Hepatocyte (in vitro differentiated cells): Measurements from ENCODE around the gene DSCAM. TPM values are rescaled to one million over a fixed set of nuclear protein-coding genes. Genes with fewer than 3 reads are reported as not detected.

Experiments used
- DNase-seq: peaks from one replicate; pipeline ENCODE4 v3.0.0-alpha.2; 2016; ENCODE audit warnings: low spot score
- H2AFZ ChIP-seq: fragments of 200-600 bp; sonication (generic); 2 replicates; pipeline ENCODE4 v1.6.0; 2016; ENCODE audit warnings: antibody characterized with exemption, mild to moderate bottlenecking
- H3K27ac ChIP-seq: fragments of 200-600 bp; sonication (generic); 2 replicates; pipeline ENCODE4 v1.5.1; 2016; ENCODE audit warnings: mild to moderate bottlenecking
- H3K27me3 ChIP-seq: fragments of 200-600 bp; sonication (generic); 2 replicates; pipeline ENCODE4 v1.6.1; 2016
- H3K36me3 ChIP-seq: fragments of 200-600 bp; sonication (generic); replicated peaks from 2 replicates; pipeline ENCODE4 v1.5.1; 2016; ENCODE audit warnings: low read depth; ENCODE audit not compliant: insufficient read depth
- H3K4me1 ChIP-seq: fragments of 200-600 bp; sonication (generic); 2 replicates; pipeline ENCODE4 v1.5.1; 2016; ENCODE audit warnings: mild to moderate bottlenecking, moderate library complexity; ENCODE audit not compliant: insufficient read depth
- H3K4me2 ChIP-seq: fragments of 200-600 bp; sonication (generic); 2 replicates; pipeline ENCODE4 v1.6.0; 2016
- H3K4me3 ChIP-seq: fragments of 200-600 bp; sonication (generic); 2 replicates; pipeline ENCODE4 v1.5.1; 2016; ENCODE audit warnings: mild to moderate bottlenecking
- H3K79me2 ChIP-seq: fragments of 200-600 bp; sonication (generic); 2 replicates; pipeline ENCODE4 v1.6.0; 2017; ENCODE audit warnings: mild to moderate bottlenecking
- H3K9me2 ChIP-seq: fragments of 200-600 bp; sonication (generic); replicated peaks from 2 replicates; pipeline ENCODE4 v1.6.0; 2017; ENCODE audit warnings: mild to moderate bottlenecking; ENCODE audit not compliant: insufficient read depth
- H3K9me3 ChIP-seq: fragments of 200-600 bp; sonication (generic); 2 replicates; pipeline ENCODE4 v1.5.1; 2016; ENCODE audit warnings: low read depth, mild to moderate bottlenecking
- H4K20me1 ChIP-seq: fragments of 200-600 bp; sonication (generic); 2 replicates; pipeline ENCODE4 v1.6.0; 2016; ENCODE audit warnings: mild to moderate bottlenecking; ENCODE audit not compliant: insufficient read depth, poor library complexity, severe bottlenecking
- EZH2 ChIP-seq: fragments of 200-600 bp; sonication (generic); IDR thresholded peaks from 2 replicates; pipeline ENCODE4 v1.6.1; 2016; ENCODE audit warnings: antibody characterized with exemption, mild to moderate bottlenecking, borderline replicate concordance
- EZH2phosphoT487 ChIP-seq: fragments of 200-600 bp; sonication (generic); IDR thresholded peaks from one replicate; pipeline ENCODE4 v1.6.1; 2018; ENCODE audit warnings: antibody characterized with exemption, mild to moderate bottlenecking, low read depth, moderate library complexity; ENCODE audit not compliant: unreplicated experiment, severe bottlenecking
- WGBS: methylation state at CpG from one replicate; pipeline ENCODE4 v1.1.6; 2016; ENCODE audit warnings: low lambda C conversion rate; ENCODE audit errors: missing lambda C conversion rate; 5-methylcytosine and 5-hydroxymethylcytosine counted together
- polyA plus RNA-seq: library from polyadenylated mRNA; unstranded; fragments of >200 nt; fragmentation: Nextera tagmentation; extraction: Ambion mirVana; gene quantifications from 2 replicates; pipeline ENCODE4 v1.2.1, GENCODE V29; 2016
- total RNA-seq: library from RNA; depleted of rRNA; stranded (reverse); fragments of >200 nt; gene quantifications from 2 replicates; pipeline ENCODE4 v1.2.3, GENCODE V29; 2014
- TF ChIP-seq, protein P1 (sequence below): fragments of 200-600 bp; sonication (generic); IDR thresholded peaks from 2 replicates; pipeline ENCODE4 v1.5.1; 2016; ENCODE audit warnings: antibody characterized with exemption, mild to moderate bottlenecking; ENCODE audit not compliant: poor library complexity

Gene DSCAM
- total and polyA plus RNA-seq, 2 experiments from 2014 or later: 0.33 TPM; not detected in 1

DNA sequence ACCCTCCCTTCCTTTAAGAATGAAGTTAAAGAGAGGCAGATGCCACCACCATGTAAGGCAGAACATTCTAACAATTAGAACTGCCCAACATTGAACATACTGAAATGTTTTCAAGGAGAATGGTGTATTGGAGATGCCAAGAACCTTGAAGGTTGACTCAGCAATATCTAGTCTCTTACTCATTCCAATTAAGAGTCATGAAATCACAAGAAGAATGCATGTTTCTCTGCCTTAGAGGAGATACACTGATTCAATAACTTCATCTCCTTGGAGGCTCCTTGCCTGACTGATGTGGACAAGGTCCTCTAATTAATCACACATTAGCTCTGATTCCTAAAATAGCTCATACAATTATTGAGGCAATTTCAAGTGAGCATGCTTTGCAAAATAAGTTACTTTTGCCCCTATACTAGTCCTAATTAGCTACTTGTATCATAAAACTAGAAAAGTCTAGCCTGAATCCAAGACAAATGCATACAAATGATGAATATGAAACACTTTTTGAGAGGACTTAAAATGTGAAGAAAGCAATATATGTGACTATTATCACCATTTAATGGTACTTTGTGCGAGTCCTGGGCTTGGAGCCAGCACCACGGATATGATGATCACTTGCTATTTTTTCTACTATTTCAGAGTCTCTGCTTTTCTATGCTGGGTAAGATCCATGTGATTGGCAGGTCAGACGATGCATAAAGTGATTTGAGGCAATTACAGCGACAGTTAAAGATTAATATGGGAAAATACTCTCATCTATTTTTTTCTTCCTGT is 114.5 kb downstream of the DSCAM start:
- no peaks in the 10 kb centered on the region for H4K20me1 ChIP-seq
- no peaks in the 10 kb centered on the region for H3K36me3 ChIP-seq
- no peaks in the 10 kb centered on the region for H3K9me2 ChIP-seq
- no peak overlapping the region for H3K4me2 ChIP-seq
- no peaks in the 10 kb centered on the region for H3K79me2 ChIP-seq
- no peak overlapping the region for H3K4me3 ChIP-seq
- no peaks in the 10 kb centered on the region for H3K9me3 ChIP-seq
- H3K4me1 ChIP-seq: no peaks in the 10 kb centered on the region
- TF ChIP-seq, protein P1, sequence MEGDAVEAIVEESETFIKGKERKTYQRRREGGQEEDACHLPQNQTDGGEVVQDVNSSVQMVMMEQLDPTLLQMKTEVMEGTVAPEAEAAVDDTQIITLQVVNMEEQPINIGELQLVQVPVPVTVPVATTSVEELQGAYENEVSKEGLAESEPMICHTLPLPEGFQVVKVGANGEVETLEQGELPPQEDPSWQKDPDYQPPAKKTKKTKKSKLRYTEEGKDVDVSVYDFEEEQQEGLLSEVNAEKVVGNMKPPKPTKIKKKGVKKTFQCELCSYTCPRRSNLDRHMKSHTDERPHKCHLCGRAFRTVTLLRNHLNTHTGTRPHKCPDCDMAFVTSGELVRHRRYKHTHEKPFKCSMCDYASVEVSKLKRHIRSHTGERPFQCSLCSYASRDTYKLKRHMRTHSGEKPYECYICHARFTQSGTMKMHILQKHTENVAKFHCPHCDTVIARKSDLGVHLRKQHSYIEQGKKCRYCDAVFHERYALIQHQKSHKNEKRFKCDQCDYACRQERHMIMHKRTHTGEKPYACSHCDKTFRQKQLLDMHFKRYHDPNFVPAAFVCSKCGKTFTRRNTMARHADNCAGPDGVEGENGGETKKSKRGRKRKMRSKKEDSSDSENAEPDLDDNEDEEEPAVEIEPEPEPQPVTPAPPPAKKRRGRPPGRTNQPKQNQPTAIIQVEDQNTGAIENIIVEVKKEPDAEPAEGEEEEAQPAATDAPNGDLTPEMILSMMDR: no peak
- TF ChIP-seq EZH2: no peak
- TF ChIP-seq EZH2phosphoT487: no peak
- no peaks in the 10 kb centered on the region for H3K27me3 ChIP-seq
- no peak overlapping the region for H2AFZ ChIP-seq
- DNase-seq: no peak
- 84% methylated on average over 4 of the region's 4 CpGs for WGBS
- H3K27ac ChIP-seq: no peak overlapping the region

GRCh38 chr21:40731206-40731605 is 115.8 kb downstream of the DSCAM start:
- Histone ChIP-seq H3K27me3 (no peaks in the 10 kb centered on the region), H3K27ac (no peak overlapping the region), H4K20me1 (no peaks in the 10 kb centered on the region), H3K79me2 (no peaks in the 10 kb centered on the region), H3K9me2 (no peaks in the 10 kb centered on the region), H3K36me3 (no peaks in the 10 kb centered on the region), H3K4me1 (no peaks in the 10 kb centered on the region), H3K4me3 (no peak overlapping the region), H3K4me2 (no peak overlapping the region), H2AFZ (no peak overlapping the region), H3K9me3 (no peaks in the 10 kb centered on the region)
- no peak for TF ChIP-seq EZH2
- TF ChIP-seq EZH2phosphoT487: no peak
- TF ChIP-seq, protein P1: no peak
- DNase-seq: no peak
- 91% methylated on average over 1 of the region's 1 CpG for WGBS

- Histone ChIP-seq H3K4me3 (no peak overlapping the region), H3K27me3 (no peaks in the 10 kb centered on the region), H3K9me3 (no peaks in the 10 kb centered on the region), H3K4me2 (no peak overlapping the region), H3K36me3 (no peaks in the 10 kb centered on the region), H2AFZ (no peak overlapping the region), H3K9me2 (no peaks in the 10 kb centered on the region), H3K79me2 (no peaks in the 10 kb centered on the region), H3K4me1 (no peaks in the 10 kb centered on the region), H4K20me1 (no peaks in the 10 kb centered on the region), H3K27ac (no peak overlapping the region)
- 77% methylated on average over 7 of the region's 7 CpGs for WGBS
- TF ChIP-seq EZH2phosphoT487 (no peak), EZH2 (no peak)
- TF ChIP-seq, protein P1: no peak
- no peak for DNase-seq
Observed at GRCh38 chr21:40730426-40730800, 116.5 kb downstream of the DSCAM start.
